Measurements from ENCODE around the gene SCAPER. TPM values are rescaled to one million over a fixed set of nuclear protein-coding genes. Genes with fewer than 3 reads are reported as not detected.

Gene SCAPER
- total RNA-seq, 2 experiments from 2014 or later: 10.4 to 22.3 TPM

GRCh38 chr15:76312540-76313174, 592.5 kb downstream of the SCAPER start:
- H4K20me1 ChIP-seq (ENCODE audit: insufficient read depth, low read length): 0 out of 2 replicates have a peak, but pooled peaks cover 4% of the 10 kb centered on the region
- no peak overlapping the region for H3K27ac ChIP-seq (ENCODE audit: low read depth, low read length, poor library complexity, severe bottlenecking)
- H3K4me3 ChIP-seq (ENCODE audit: low read depth, low read length, poor library complexity, severe bottlenecking): no peak overlapping the region
- no peaks in the 10 kb centered on the region for H3K9me2 ChIP-seq (ENCODE audit: insufficient read depth, low read length)
- H3K36me3 ChIP-seq (ENCODE audit: insufficient read depth, low read length): peaks cover 14% of the 10 kb centered on the region
- ChIA-PET CTCF (ENCODE audit: unreplicated experiment) (no interaction called here), POLR2A (interaction anchor here (1.0 kb wide), 2 partner anchors 11 to 42 kb away, joined by 3 to 4 read pairs; no protein-coding TSS in a partner anchor)
- H2AFZ ChIP-seq (ENCODE audit: low read length): no peak overlapping the region
- BruUV-seq (replicated peaks): no TSS peak
- TF ChIP-seq EZH2phosphoT487 (IDR thresholded peaks at IDR 0.05; ENCODE audit: borderline replicate concordance, low read depth, low read length) (no peak), CTCF (conservative IDR thresholded peaks at IDR 0.05; ENCODE audit: low read length) (no peak)
- intact Hi-C loops (cut with micrococcal nuclease; ENCODE audit: unreplicated experiment): no loop called here
- no peak overlapping the region for H3K4me2 ChIP-seq (ENCODE audit: low read length)
- H3K9me3 ChIP-seq (ENCODE audit: low read length): no peaks in the 10 kb centered on the region
- peaks cover 34% of the 10 kb centered on the region for H3K79me2 ChIP-seq (ENCODE audit: insufficient read depth, low read depth, low read length)
- H3K4me1 ChIP-seq (ENCODE audit: insufficient read depth, low read length, poor library complexity, severe bottlenecking): peaks cover 13% of the 10 kb centered on the region
- no peak for DNase-seq (ENCODE audit: low spot score)

- CTCF ChIA-PET (ENCODE audit: unreplicated experiment): no interaction called here
- peak; percentile 99 for DNase-seq (ENCODE audit: low spot score)
- H2AFZ ChIP-seq (ENCODE audit: low read length): peak within 1 kb of the TSS; percentile 95
- H3K4me1 ChIP-seq (ENCODE audit: insufficient read depth, low read length, poor library complexity, severe bottlenecking): peaks cover 13% of the 10 kb centered on the region
- peak within 1 kb of the TSS; percentile 27 for H3K27ac ChIP-seq (ENCODE audit: low read depth, low read length, poor library complexity, severe bottlenecking)
- peak within 1 kb of the TSS; percentile 80 for H3K4me3 ChIP-seq (ENCODE audit: low read depth, low read length, poor library complexity, severe bottlenecking)
- H3K9me2 ChIP-seq (ENCODE audit: insufficient read depth, low read length): no peaks in the 10 kb centered on the region
- POLR2A ChIA-PET: interaction anchor here (0.6 to 1.1 kb wide), 3 partner anchors 12 to 207 kb away, joined by 3 to 6 read pairs (median 3); partner anchors contain the start of gene ISL2
- H3K9me3 ChIP-seq (ENCODE audit: low read length): no peaks in the 10 kb centered on the region
- H3K79me2 ChIP-seq (ENCODE audit: insufficient read depth, low read depth, low read length): peaks cover 47% of the 10 kb centered on the region
- TF ChIP-seq CTCF (conservative IDR thresholded peaks at IDR 0.05; ENCODE audit: low read length) (no peak), EZH2phosphoT487 (IDR thresholded peaks at IDR 0.05; ENCODE audit: borderline replicate concordance, low read depth, low read length) (no peak)
- intact Hi-C loops (cut with micrococcal nuclease; ENCODE audit: unreplicated experiment): loop anchor here (1.0 kb wide), 1 partner anchor 25 kb away; the partner anchor contains the start of gene ISL2
- H3K4me2 ChIP-seq (ENCODE audit: low read length): peak within 1 kb of the TSS; percentile 79
- 0 out of 2 replicates have a peak, but pooled peaks cover 4% of the 10 kb centered on the region for H4K20me1 ChIP-seq (ENCODE audit: insufficient read depth, low read length)
- BruUV-seq (replicated peaks): no TSS peak
- peaks cover 19% of the 10 kb centered on the region for H3K36me3 ChIP-seq (ENCODE audit: insufficient read depth, low read length)
Observed at GRCh38 chr15:76311100-76311953, 593.8 kb downstream of the SCAPER start, which contains the start of gene ETFA. ETFA (minus strand) TSS chr15:76311469; CDS start chr15:76311388, 81 bp downstream.

Measured in OCI-LY7 (cell line).